Fibroblast of peridontal ligament (primary cell): Measurements from ENCODE around the gene EPGN.

ENCODE experiments used
- DNase-seq: peaks from one replicate; pipeline ENCODE4 v3.0.0-alpha.2; 2010; ENCODE audit errors: extremely low read depth

EPGN gene

GRCh38 chr4:74309223-74309622 is 953 bp downstream of the EPGN start:
- DNase-seq = no peak

- DNase-seq = peak; percentile 85
Measured at GRCh38 chr4:74311696-74312313, 3.5 kb downstream of the EPGN start.

- no peak for DNase-seq
Measured at GRCh38 chr4:74314329-74314728, 6.1 kb downstream of the EPGN start.

GRCh38 chr4:74314944-74315343 is 6.7 kb downstream of the EPGN start:
- DNase-seq = no peak

- DNase-seq = no peak
Measured at GRCh38 chr4:74315376-74315775, 7.1 kb downstream of the EPGN start.

- peak; percentile 37 for DNase-seq
Measured at GRCh38 chr4:74316397-74316796, 8.1 kb downstream of the EPGN start.

GRCh38 chr4:74317616-74318246 is 9.5 kb downstream of the EPGN start:
- DNase-seq = peak; percentile 73

GRCh38 chr4:74318276-74318675 is 10.0 kb downstream of the EPGN start:
- no peak for DNase-seq

- peak; percentile 38 for DNase-seq
Measured at GRCh38 chr4:74319470-74319869, 11.2 kb downstream of the EPGN start.

GRCh38 chr4:74320559-74321118 is 12.4 kb downstream of the EPGN start:
- DNase-seq = peak; percentile 83

GRCh38 chr4:74322301-74322700 is 14.0 kb downstream of the EPGN start:
- DNase-seq = no peak

GRCh38 chr4:74323663-74324062 is 15.4 kb downstream of the EPGN start:
- DNase-seq = no peak

- DNase-seq = no peak
Measured at GRCh38 chr4:74324262-74324661, 16.0 kb downstream of the EPGN start.

GRCh38 chr4:74325886-74326285 is 17.6 kb downstream of the EPGN start:
- no peak for DNase-seq

GRCh38 chr4:74327762-74328161 is 19.5 kb downstream of the EPGN start:
- no peak for DNase-seq

GRCh38 chr4:74328501-74328900 is 20.2 kb downstream of the EPGN start:
- no peak for DNase-seq

- DNase-seq = no peak
Measured at GRCh38 chr4:74329307-74329706, 21.0 kb downstream of the EPGN start.

GRCh38 chr4:74330295-74330750 is 22.1 kb downstream of the EPGN start:
- no peak for DNase-seq

GRCh38 chr4:74331252-74331651 is 23.0 kb downstream of the EPGN start:
- no peak for DNase-seq

GRCh38 chr4:74331944-74332343 is 23.7 kb downstream of the EPGN start:
- no peak for DNase-seq

- DNase-seq = no peak
Measured at GRCh38 chr4:74334636-74335035, 26.4 kb downstream of the EPGN start.

GRCh38 chr4:74335341-74336021 is 27.2 kb downstream of the EPGN start:
- DNase-seq = no peak
